Vagina (tissue), 2 donors: ENCODE data around the gene HADHB.

Experiments
- POLR2A ChIP-seq, 2 donors: fragments of 450-650 bp; IDR thresholded peaks; one replicate each; pipeline ENCODE4 v1.6.1; 2017; ENCODE audit warnings: antibody characterized with exemption in 2 of 2, mild to moderate bottlenecking in 2 of 2, moderate library complexity in 2 of 2
- POLR2AphosphoS5 ChIP-seq, 2 donors: sonication (generic); formaldehyde crosslinking; IDR thresholded peaks; one replicate each; pipeline ENCODE4 v1.9.0; 2017; ENCODE audit warnings: antibody characterized with exemption in 2 of 2, mild to moderate bottlenecking in 2 of 2, low read depth in 1 of 2; ENCODE audit not compliant: insufficient read depth in 1 of 2
- TF ChIP-seq, protein P1 (sequence below), 3 experiments: fragments of 450-650 bp in 2 of 3; fragments of 200-600 bp in 1 of 3; sonication (generic) in 1 of 3; IDR thresholded peaks; one replicate each; pipeline ENCODE4 v1.5.1; 2017 to 2019; ENCODE audit warnings: antibody characterized with exemption in 3 of 3, mild to moderate bottlenecking in 2 of 3, moderate library complexity in 2 of 3

DNA sequence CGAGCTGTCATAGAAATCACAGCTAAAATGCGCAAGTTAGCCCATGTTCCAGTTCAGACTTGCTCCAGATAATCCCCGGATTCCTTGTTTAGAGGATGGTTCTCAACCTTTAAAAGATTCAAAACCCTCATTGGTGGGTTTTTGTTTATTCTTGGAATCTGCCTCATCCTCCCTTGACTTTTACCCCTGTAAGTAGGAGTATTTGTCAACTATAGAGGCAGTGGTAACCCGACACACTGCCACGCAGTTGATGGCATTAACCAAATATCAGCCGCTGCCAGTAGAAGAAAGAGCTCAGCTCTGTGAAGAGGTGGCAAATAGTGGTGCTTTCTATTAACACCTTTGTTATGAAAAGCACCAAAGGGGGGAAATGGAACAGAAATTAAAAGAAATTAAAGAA, 60.8 kb downstream of the HADHB start:
- TF ChIP-seq, protein P1, sequence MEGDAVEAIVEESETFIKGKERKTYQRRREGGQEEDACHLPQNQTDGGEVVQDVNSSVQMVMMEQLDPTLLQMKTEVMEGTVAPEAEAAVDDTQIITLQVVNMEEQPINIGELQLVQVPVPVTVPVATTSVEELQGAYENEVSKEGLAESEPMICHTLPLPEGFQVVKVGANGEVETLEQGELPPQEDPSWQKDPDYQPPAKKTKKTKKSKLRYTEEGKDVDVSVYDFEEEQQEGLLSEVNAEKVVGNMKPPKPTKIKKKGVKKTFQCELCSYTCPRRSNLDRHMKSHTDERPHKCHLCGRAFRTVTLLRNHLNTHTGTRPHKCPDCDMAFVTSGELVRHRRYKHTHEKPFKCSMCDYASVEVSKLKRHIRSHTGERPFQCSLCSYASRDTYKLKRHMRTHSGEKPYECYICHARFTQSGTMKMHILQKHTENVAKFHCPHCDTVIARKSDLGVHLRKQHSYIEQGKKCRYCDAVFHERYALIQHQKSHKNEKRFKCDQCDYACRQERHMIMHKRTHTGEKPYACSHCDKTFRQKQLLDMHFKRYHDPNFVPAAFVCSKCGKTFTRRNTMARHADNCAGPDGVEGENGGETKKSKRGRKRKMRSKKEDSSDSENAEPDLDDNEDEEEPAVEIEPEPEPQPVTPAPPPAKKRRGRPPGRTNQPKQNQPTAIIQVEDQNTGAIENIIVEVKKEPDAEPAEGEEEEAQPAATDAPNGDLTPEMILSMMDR (IDR thresholded peaks at IDR 0.05): no peak
- no peak for TF ChIP-seq POLR2AphosphoS5 (IDR thresholded peaks at IDR 0.05; ENCODE audit: insufficient read depth in 1 of 2, low read depth in 1 of 2)
- no peak for TF ChIP-seq POLR2A (IDR thresholded peaks at IDR 0.05)
